Activated T-helper 2 cell treated with anti-CD3 and anti-CD28 coated beads, Interferon-gamma antibody, Interleukin-2, Interleukin-4, amounts not matched to agents 10 μg/mL and 5 μg/mL and 100 μg/mL, durations not matched to agents 14 hours and 24 hours and 36 hours (primary cell): Measurements from ENCODE around the gene KLHDC8A. TPM values are rescaled to one million over a fixed set of nuclear protein-coding genes. Genes with fewer than 3 reads are reported as not detected.

Experiments used
- DNase-seq: peaks from one replicate; pipeline ENCODE4 v3.0.0; 2021; ENCODE audit warnings: low spot score
- H3K27ac Mint-ChIP-seq: one replicate; pipeline ENCODE4 v1.8.0; 2021; ENCODE audit warnings: mixed read lengths
- H3K27me3 Mint-ChIP-seq: one replicate; pipeline ENCODE4 v1.8.0; 2021; ENCODE audit warnings: low read depth, mixed read lengths
- H3K36me3 Mint-ChIP-seq: one replicate; pipeline ENCODE4 v1.8.0; 2021; ENCODE audit warnings: low read depth, mixed read lengths
- H3K4me1 Mint-ChIP-seq: one replicate; pipeline ENCODE4 v1.8.0; 2021; ENCODE audit warnings: low read depth, mixed read lengths
- H3K4me3 Mint-ChIP-seq: one replicate; pipeline ENCODE4 v1.8.0; 2021; ENCODE audit warnings: low read depth, mild to moderate bottlenecking, moderate library complexity, mixed read lengths
- H3K9me3 Mint-ChIP-seq: one replicate; pipeline ENCODE4 v1.8.0; 2021; ENCODE audit warnings: mixed read lengths
- intact Hi-C: fragments of 100-400 bp; cut with micrococcal nuclease; formaldehyde crosslinking; loops from one replicate; pipeline ENCODE4 v1.15.1; 2023
- total RNA-seq: library from RNA; stranded (reverse); gene quantifications from 2 replicates; pipeline ENCODE4 v1.2.3, GENCODE V29; 2022

The KLHDC8A gene
- total RNA-seq, 1 donor from 2014 or later: not detected

- DNase-seq: no peak
- peaks cover 58% of the 10 kb centered on the region for H3K4me1 Mint-ChIP-seq
- intact Hi-C loops: no loop called here
- no peaks in the 10 kb centered on the region for H3K9me3 Mint-ChIP-seq
- H3K27me3 Mint-ChIP-seq: peaks cover 30% of the 10 kb centered on the region
- peaks cover 2% of the 10 kb centered on the region for H3K36me3 Mint-ChIP-seq
- H3K27ac Mint-ChIP-seq: no peak overlapping the region
- no peak overlapping the region for H3K4me3 Mint-ChIP-seq
Measured at GRCh38 chr1:205318231-205318991, 38.3 kb downstream of the KLHDC8A start.

GRCh38 chr1:205317311-205317917 lies 39.3 kb downstream of the KLHDC8A start:
- Mint-ChIP-seq H3K9me3 (no peaks in the 10 kb centered on the region), H3K36me3 (peaks cover 2% of the 10 kb centered on the region), H3K4me1 (peaks cover 68% of the 10 kb centered on the region), H3K4me3 (no peak overlapping the region), H3K27ac (no peak overlapping the region), H3K27me3 (peaks cover 33% of the 10 kb centered on the region)
- no peak for DNase-seq
- intact Hi-C loops: no loop called here

- Mint-ChIP-seq H3K27me3 (peaks cover 28% of the 10 kb centered on the region), H3K4me1 (peaks cover 61% of the 10 kb centered on the region), H3K27ac (no peak overlapping the region), H3K9me3 (no peaks in the 10 kb centered on the region), H3K4me3 (no peak overlapping the region), H3K36me3 (peaks cover 11% of the 10 kb centered on the region)
- DNase-seq: no peak
- intact Hi-C loops: no loop called here
Measured at GRCh38 chr1:205316161-205316566, 40.6 kb downstream of the KLHDC8A start.

- Mint-ChIP-seq H3K36me3 (peaks cover 19% of the 10 kb centered on the region), H3K27ac (no peak overlapping the region), H3K4me1 (peaks cover 59% of the 10 kb centered on the region), H3K9me3 (no peaks in the 10 kb centered on the region), H3K4me3 (no peak overlapping the region), H3K27me3 (peaks cover 22% of the 10 kb centered on the region)
- DNase-seq: no peak
- intact Hi-C loops: no loop called here
Measured at GRCh38 chr1:205315008-205315618, 41.6 kb downstream of the KLHDC8A start.

GRCh38 chr1:205313563-205314308 lies 43.0 kb downstream of the KLHDC8A start:
- no peak for DNase-seq
- Mint-ChIP-seq H3K27me3 (peaks cover 14% of the 10 kb centered on the region), H3K9me3 (no peaks in the 10 kb centered on the region), H3K4me1 (peaks cover 48% of the 10 kb centered on the region), H3K36me3 (peaks cover 27% of the 10 kb centered on the region), H3K4me3 (peak overlapping the region; percentile 61), H3K27ac (peak overlapping the region; percentile 76)
- intact Hi-C loops: no loop called here

- peaks cover 43% of the 10 kb centered on the region for H3K4me1 Mint-ChIP-seq
- no peaks in the 10 kb centered on the region for H3K9me3 Mint-ChIP-seq
- peaks cover 34% of the 10 kb centered on the region for H3K36me3 Mint-ChIP-seq
- H3K27me3 Mint-ChIP-seq: peaks cover 9% of the 10 kb centered on the region
- no peak for DNase-seq
- H3K4me3 Mint-ChIP-seq: peak overlapping the region; percentile 55
- H3K27ac Mint-ChIP-seq: peak overlapping the region; percentile 22
- intact Hi-C loops: no loop called here
Measured at GRCh38 chr1:205312866-205313562, 43.7 kb downstream of the KLHDC8A start.

- DNase-seq: no peak
- Mint-ChIP-seq H3K4me3 (no peak overlapping the region), H3K4me1 (peaks cover 33% of the 10 kb centered on the region), H3K9me3 (no peaks in the 10 kb centered on the region), H3K27ac (no peak overlapping the region), H3K36me3 (peaks cover 46% of the 10 kb centered on the region), H3K27me3 (peaks cover 4% of the 10 kb centered on the region)
- intact Hi-C loops: no loop called here
Measured at GRCh38 chr1:205310976-205311704, 45.6 kb downstream of the KLHDC8A start.

GRCh38 chr1:205309741-205310140 lies 47.0 kb downstream of the KLHDC8A start:
- Mint-ChIP-seq H3K9me3 (no peaks in the 10 kb centered on the region), H3K27me3 (peaks cover 4% of the 10 kb centered on the region), H3K4me3 (no peak overlapping the region), H3K27ac (no peak overlapping the region), H3K4me1 (peaks cover 34% of the 10 kb centered on the region), H3K36me3 (peaks cover 55% of the 10 kb centered on the region)
- DNase-seq: no peak
- intact Hi-C loops: no loop called here

GRCh38 chr1:205306929-205307566 lies 49.7 kb downstream of the KLHDC8A start:
- H3K4me1 Mint-ChIP-seq: peaks cover 17% of the 10 kb centered on the region
- H3K36me3 Mint-ChIP-seq: peaks cover 62% of the 10 kb centered on the region
- H3K9me3 Mint-ChIP-seq: no peaks in the 10 kb centered on the region

GRCh38 chr1:205304695-205305070 lies 52.0 kb downstream of the KLHDC8A start:
- peaks cover 41% of the 10 kb centered on the region for H3K36me3 Mint-ChIP-seq
- intact Hi-C loops: no loop called here
- no peak overlapping the region for H3K4me3 Mint-ChIP-seq
- DNase-seq: no peak
- H3K9me3 Mint-ChIP-seq: no peaks in the 10 kb centered on the region
- peak overlapping the region; percentile 18 for H3K27ac Mint-ChIP-seq
- H3K4me1 Mint-ChIP-seq: peaks cover 10% of the 10 kb centered on the region
- no peaks in the 10 kb centered on the region for H3K27me3 Mint-ChIP-seq

More at GRCh38 chr1:205306929-205307566, 49.7 kb downstream of the KLHDC8A start:
- intact Hi-C loops: no loop called here
- no peak for DNase-seq
- Mint-ChIP-seq H3K27me3 (no peaks in the 10 kb centered on the region), H3K27ac (no peak overlapping the region), H3K4me3 (no peak overlapping the region)

GRCh38 chr1:205304046-205304694 lies 52.6 kb downstream of the KLHDC8A start:
- no peak for DNase-seq
- no peaks in the 10 kb centered on the region for H3K27me3 Mint-ChIP-seq
- H3K36me3 Mint-ChIP-seq: peaks cover 38% of the 10 kb centered on the region
- H3K4me1 Mint-ChIP-seq: peaks cover 10% of the 10 kb centered on the region
- H3K9me3 Mint-ChIP-seq: no peaks in the 10 kb centered on the region
- intact Hi-C loops: no loop called here
- H3K4me3 Mint-ChIP-seq: no peak overlapping the region
- H3K27ac Mint-ChIP-seq: no peak overlapping the region
